Right lobe of liver (tissue), 4 donors: ENCODE measurements around the gene FAM171A1.
"Not testable (repeated sequence)": the region's sequence is repeated elsewhere in the genome, so short reads cannot be mapped to it uniquely, and the experiment has no call there.

Source experiments
- CTCF ChIP-seq, 4 donors: fragments of 200-600 bp in 3 of 4; fragments of 450-650 bp in 1 of 4; IDR thresholded peaks; one replicate each; pipeline versions ENCODE4 v1.5.1 to v1.8.0; 2016 to 2022; ENCODE audit warnings: antibody characterized with exemption in 4 of 4, mild to moderate bottlenecking in 2 of 4
- POLR2A ChIP-seq: fragments of 450-650 bp; IDR thresholded peaks from one replicate; pipeline ENCODE4 v1.6.1; 2017; ENCODE audit warnings: antibody characterized with exemption, mild to moderate bottlenecking
- donor health status: DM: no; HTN: no; CAD: no.
- donor health status: DM: no; HTN: no; CAD: no.
- donor health status: DM: no; HTN: yes; CAD: no.

- not testable (repeated sequence) for TF ChIP-seq CTCF (IDR thresholded peaks at IDR 0.05); POLR2A
These were observed 38.3 kb upstream of the FAM171A1 start for GRCh38 chr10:15409350-15409749.
